Vagina (tissue), 2 donors: ENCODE measurements around the gene NFIB.

ENCODE experiments used
- CTCF ChIP-seq, 3 experiments: fragments of 450-650 bp in 2 of 3; fragments of 200-600 bp in 1 of 3; sonication (generic) in 1 of 3; IDR thresholded peaks; one replicate each; pipeline ENCODE4 v1.5.1; 2017 to 2019; ENCODE audit warnings: antibody characterized with exemption in 3 of 3, mild to moderate bottlenecking in 2 of 3, moderate library complexity in 2 of 3
- POLR2A ChIP-seq, 2 donors: fragments of 450-650 bp; IDR thresholded peaks; one replicate each; pipeline ENCODE4 v1.6.1; 2017; ENCODE audit warnings: antibody characterized with exemption in 2 of 2, mild to moderate bottlenecking in 2 of 2, moderate library complexity in 2 of 2

- TF ChIP-seq CTCF (IDR thresholded peaks at IDR 0.05) (no peak), POLR2A (IDR thresholded peaks at IDR 0.05) (no peak)
Measured at GRCh38 chr9:14361074-14361473, 47.1 kb upstream of the NFIB start.
